Kidney epithelial cell (primary cell): ENCODE results near the gene CFAP157. TPM values are rescaled to one million over a fixed set of nuclear protein-coding genes. Genes with fewer than 3 reads are reported as not detected.

Source experiments
- DNase-seq: peaks from one replicate; pipeline ENCODE4 v3.0.0-alpha.2; 2010; ENCODE audit warnings: low read depth
- H3K27me3 ChIP-seq: 2 replicates; pipeline ENCODE4 v1.6.0; 2011; ENCODE audit warnings: low read length; ENCODE audit not compliant: control insufficient read depth, insufficient read depth
- H3K36me3 ChIP-seq: 2 replicates; pipeline ENCODE4 v1.5.1; 2011; ENCODE audit warnings: low read length; ENCODE audit not compliant: control insufficient read depth, insufficient read depth
- H3K4me3 ChIP-seq: 2 replicates; pipeline ENCODE4 v1.5.1; 2011; ENCODE audit warnings: low read depth, mild to moderate bottlenecking, control low read depth, low read length
- total RNA-seq: library from RNA; depleted of rRNA; stranded (reverse); fragments of >200 nt; gene quantifications from 2 replicates; pipeline ENCODE4 v1.2.3, GENCODE V29; 2015
- TF ChIP-seq, protein P1 (sequence below): IDR thresholded peaks from 2 replicates; pipeline ENCODE4 v1.5.1; 2011; ENCODE audit warnings: mild to moderate bottlenecking, moderate library complexity, low read length, control low read depth, inconsistent platforms; ENCODE audit not compliant: insufficient read depth, poor library complexity, severe bottlenecking

Gene CFAP157
- total RNA-seq, 1 donor from 2014 or later, result not detected

DNA sequence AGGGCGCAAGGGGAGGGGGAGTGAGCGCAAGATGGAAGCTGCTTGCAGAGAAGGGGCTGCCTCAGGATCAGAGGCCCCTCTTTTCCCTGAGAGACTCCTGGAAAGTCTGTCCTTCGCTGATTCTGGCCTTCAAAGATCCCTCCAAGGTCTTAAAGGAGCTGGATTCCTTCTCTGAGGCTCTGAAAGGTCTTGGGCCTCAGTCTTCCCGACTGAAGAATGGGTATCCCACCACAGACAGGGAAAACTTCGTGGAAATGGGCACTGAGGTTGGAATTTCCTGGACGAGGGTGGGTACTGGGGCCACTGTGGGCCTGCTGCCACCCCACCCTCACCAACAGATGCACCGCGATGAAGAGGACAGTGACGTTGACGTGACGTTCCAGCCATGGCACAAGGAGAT, 5.6 kb downstream of the CFAP157 start:
- no peak overlapping the region for H3K4me3 ChIP-seq
- no peak for DNase-seq
- TF ChIP-seq, protein P1, sequence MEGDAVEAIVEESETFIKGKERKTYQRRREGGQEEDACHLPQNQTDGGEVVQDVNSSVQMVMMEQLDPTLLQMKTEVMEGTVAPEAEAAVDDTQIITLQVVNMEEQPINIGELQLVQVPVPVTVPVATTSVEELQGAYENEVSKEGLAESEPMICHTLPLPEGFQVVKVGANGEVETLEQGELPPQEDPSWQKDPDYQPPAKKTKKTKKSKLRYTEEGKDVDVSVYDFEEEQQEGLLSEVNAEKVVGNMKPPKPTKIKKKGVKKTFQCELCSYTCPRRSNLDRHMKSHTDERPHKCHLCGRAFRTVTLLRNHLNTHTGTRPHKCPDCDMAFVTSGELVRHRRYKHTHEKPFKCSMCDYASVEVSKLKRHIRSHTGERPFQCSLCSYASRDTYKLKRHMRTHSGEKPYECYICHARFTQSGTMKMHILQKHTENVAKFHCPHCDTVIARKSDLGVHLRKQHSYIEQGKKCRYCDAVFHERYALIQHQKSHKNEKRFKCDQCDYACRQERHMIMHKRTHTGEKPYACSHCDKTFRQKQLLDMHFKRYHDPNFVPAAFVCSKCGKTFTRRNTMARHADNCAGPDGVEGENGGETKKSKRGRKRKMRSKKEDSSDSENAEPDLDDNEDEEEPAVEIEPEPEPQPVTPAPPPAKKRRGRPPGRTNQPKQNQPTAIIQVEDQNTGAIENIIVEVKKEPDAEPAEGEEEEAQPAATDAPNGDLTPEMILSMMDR, result no peak

DNA sequence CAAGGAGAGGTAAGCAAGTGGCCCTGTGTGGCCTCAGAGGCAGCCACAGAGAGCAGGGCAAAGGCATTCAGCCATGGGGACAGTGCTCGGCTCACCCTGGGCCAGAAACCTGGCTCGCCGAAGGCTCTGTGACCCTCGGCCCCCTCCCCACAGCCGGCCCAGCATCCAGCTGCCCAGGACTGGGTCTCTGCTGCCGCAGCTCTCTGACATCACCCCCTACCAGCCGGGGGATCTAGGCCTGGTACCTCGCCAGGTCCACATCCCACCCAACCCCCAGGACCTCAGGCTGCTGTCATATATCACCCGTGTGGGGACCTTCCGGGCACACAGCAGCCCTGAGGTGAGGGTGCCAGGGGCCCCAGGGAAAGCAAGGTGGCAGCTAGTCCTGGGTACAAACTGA, 6.1 kb downstream of the CFAP157 start:
- TF ChIP-seq, protein P1, result no peak
- no peaks in the 10 kb centered on the region for H3K27me3 ChIP-seq
- no peaks in the 10 kb centered on the region for H3K36me3 ChIP-seq
- no peak for DNase-seq
- H3K4me3 ChIP-seq, result no peak overlapping the region

More for the DNA sequence above, 5.6 kb downstream of the CFAP157 start:
- no peaks in the 10 kb centered on the region for H3K36me3 ChIP-seq
- no peaks in the 10 kb centered on the region for H3K27me3 ChIP-seq

DNA sequence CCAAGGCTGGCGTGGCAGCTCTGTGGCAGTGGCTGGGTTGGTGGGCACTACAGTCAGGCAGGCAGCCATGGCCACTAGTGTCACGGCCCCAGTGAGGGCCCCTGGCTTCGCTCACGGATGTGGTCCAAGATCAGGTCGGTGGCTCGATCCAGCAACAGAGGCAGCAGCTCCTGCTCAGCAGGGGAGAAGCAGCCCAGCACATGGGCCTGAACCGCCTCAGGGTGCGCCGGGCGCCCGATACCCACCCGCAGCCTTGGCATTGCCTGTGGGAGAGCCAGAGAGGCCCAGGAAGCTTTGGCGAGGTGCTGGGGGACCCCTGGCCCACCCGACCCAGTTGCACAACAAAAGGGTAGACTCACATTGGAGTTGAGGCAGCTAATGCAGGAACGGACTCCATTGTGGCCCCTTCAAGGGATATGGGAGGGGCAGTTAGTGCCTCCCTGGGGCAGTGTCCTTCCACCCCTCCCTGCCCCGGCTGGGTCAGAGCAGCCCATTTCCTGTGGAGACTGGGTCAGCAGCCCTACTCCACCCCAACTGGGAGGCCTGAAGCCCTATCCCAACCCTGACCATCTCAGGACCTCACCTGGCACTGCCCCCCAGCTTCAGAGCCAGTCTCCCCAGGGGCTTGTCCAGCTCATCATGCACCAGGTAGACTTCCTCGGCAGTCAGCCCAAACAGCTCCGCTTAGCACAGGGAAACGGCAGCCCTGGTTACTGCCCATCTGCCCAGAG, 7.4 kb downstream of the CFAP157 start:
- TF ChIP-seq, protein P1, result no peak
- H3K4me3 ChIP-seq, result peak overlapping the region; percentile 60
- H3K36me3 ChIP-seq, result no peaks in the 10 kb centered on the region
- no peaks in the 10 kb centered on the region for H3K27me3 ChIP-seq
- DNase-seq, result no peak

DNA sequence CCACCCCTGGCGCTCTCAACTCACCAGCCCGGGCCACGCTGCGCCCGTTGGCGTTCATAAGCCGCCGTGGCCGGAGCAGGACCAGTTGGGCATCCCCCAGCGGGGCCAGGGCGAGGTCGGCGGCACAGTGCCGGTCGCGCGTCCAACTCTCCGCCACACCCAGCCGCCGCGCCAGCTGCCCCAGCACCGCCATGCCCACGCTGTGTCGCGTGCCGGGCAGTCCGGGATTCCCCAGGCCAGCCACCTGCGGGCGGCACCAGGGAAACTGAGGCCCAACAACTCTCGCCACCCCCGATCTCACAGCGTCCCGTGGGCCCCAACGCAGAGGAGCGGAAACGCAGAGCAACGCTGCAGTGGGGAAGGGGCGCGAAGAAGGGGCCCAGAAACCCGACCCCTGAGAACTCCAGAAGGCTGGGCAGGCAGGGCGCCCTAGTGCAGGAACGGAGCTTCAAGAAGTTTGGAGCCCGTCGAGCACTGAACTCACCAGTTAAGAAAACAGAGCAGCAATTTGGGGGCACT, 8.2 kb downstream of the CFAP157 start:
- Histone ChIP-seq H3K36me3 (no peaks in the 10 kb centered on the region), H3K27me3 (no peaks in the 10 kb centered on the region), H3K4me3 (peak overlapping the region; percentile 60)
- TF ChIP-seq, protein P1, result no peak
- DNase-seq, result no peak

DNA sequence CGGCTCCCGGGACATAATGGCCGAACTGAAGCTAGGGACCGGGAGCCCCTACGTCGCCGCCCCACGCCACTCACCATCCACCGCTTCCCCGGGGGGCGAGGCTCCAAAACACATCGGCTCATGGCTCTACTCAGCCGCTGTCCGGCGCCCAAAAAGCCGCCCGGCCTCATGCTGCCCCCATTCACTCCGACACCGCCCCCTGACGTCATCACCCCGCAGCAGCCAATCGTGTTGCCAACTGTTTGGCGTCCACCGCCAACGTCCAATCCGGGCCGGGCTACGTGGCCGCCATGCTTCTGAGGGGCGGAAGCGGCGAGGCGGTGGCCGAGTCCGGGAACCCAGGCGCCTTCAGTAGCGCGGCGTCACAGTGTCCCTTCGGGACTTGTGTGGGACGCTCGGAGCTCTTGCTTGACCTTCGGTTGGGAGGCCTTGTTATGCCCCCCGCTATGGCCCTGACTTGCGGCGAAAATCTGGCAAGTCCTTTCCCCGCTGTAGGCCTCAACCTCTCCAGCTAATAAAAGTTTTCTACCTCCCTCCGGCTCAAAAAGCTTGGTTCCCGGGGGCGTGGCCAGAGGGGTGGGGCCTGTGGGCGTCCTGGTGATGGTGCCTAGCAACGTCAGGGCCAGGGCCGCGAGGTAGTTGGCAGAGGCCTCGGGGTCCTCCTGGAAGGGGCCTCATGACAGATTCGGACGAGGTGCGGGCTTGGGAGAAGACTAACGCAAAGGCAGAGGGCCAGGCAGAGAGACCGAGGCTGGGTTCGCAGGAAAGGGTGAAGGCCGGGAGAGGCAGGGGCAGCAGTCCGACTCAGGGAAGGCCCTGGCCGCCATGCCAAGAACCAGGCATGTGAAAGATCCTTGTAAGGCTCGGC, 8.9 kb downstream of the CFAP157 start, which contains the start of the genes PTRH1 and TTC16:
PTRH1 (minus strand) TSS at position 194 of the 868 bp plus-strand sequence; CDS start at position 170, 24 bp downstream.
TTC16 (plus strand) TSS at position 610 of the 868 bp plus-strand sequence; CDS start at position 677, 67 bp downstream.
- Histone ChIP-seq H3K36me3 (no peaks in the 10 kb centered on the region), H3K4me3 (peak within 1 kb of the TSS; percentile 60), H3K27me3 (no peaks in the 10 kb centered on the region)
- peak; percentile 75 for DNase-seq
- TF ChIP-seq, protein P1, result no peak
